ENCODE measurements around the gene RPL21.
A peak's percentile ranks its signal among the peaks of the same experiment; 100 is the strongest.
"Not testable (repeated sequence)": the region's sequence is repeated elsewhere in the genome, so short reads cannot be mapped to it uniquely, and the experiment has no call there.

Gene RPL21

GRCh38 chr13:27251166-27252091 is at the start of gene RPL21:
RPL21 (plus strand) TSS chr13:27251558; CDS start chr13:27253777, 2,219 bp downstream.
- Histone ChIP-seq H3K36me3 (ENCODE audit: control insufficient read depth, insufficient read depth, low read length) (peaks cover 7% of the 10 kb centered on the region), H3K27ac (ENCODE audit: low read depth, low read length) (peak within 1 kb of the TSS; percentile 97), H3K4me1 (ENCODE audit: control insufficient read depth, insufficient read depth, low read length) (peaks cover 18% of the 10 kb centered on the region), H3K4me3 (ENCODE audit: low read length) (peak within 1 kb of the TSS; percentile 82), H3K9ac (ENCODE audit: low read length) (peak within 1 kb of the TSS; percentile 97), H3K27me3 (ENCODE audit: control insufficient read depth, insufficient read depth, low read length) (no peaks in the 10 kb centered on the region)

GRCh38 chr13:27201661-27202060 is 49.7 kb upstream of the RPL21 start:
- Histone ChIP-seq H3K27ac (ENCODE audit: low read depth, low read length) (no peak overlapping the region), H3K9ac (ENCODE audit: low read length) (no peak overlapping the region), H3K4me3 (ENCODE audit: low read length) (no peak overlapping the region), H3K4me1 (ENCODE audit: control insufficient read depth, insufficient read depth, low read length) (no peaks in the 10 kb centered on the region), H3K27me3 (ENCODE audit: control insufficient read depth, insufficient read depth, low read length) (no peaks in the 10 kb centered on the region), H3K36me3 (ENCODE audit: control insufficient read depth, insufficient read depth, low read length) (no peaks in the 10 kb centered on the region)

DNA sequence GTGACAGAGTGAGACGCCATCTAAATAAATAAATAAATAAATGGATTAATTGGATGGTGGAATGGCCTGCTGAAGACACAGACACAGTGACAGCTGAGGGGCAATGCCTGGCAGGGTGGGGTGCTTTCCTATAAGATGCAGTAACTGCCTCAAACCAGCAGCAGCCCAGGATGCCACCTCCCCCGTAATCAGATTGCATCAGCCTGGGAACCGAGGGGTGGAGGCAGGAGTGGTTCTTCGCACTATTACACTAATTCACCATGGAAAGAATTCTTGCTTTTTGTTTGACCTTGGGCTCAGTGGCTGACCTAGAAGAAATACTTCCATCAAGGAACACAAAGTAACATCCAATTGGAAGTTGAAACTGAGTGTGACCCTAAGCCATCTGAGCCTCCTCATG is 48.2 kb upstream of the RPL21 start:
- Histone ChIP-seq H3K36me3 (ENCODE audit: control insufficient read depth, insufficient read depth, low read length) (no peaks in the 10 kb centered on the region), H3K27me3 (ENCODE audit: control insufficient read depth, insufficient read depth, low read length) (no peaks in the 10 kb centered on the region), H3K4me1 (ENCODE audit: control insufficient read depth, insufficient read depth, low read length) (no peaks in the 10 kb centered on the region), H3K27ac (ENCODE audit: low read depth, low read length) (no peak overlapping the region), H3K4me3 (ENCODE audit: low read length) (no peak overlapping the region), H3K9ac (ENCODE audit: low read length) (no peak overlapping the region)

DNA sequence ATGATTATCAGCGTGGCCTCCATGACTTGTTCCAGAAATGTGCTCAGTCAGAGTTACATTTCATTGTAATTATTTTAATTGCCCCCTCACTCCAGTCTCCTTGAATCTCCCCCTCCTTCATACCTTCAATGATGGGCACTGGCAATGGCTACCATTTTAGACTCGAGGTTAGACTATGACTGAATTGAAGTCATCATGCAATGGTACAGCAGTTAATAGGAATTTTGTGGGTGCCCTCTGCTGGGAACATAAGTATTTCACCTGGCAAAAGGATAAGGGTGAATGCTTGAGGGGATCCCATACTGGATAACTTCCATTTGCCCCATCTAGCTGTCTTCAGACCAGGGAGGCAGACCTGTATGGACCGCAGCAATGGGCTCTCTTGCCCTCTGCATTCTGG is 47.5 kb upstream of the RPL21 start:
- Histone ChIP-seq H3K27ac (ENCODE audit: low read depth, low read length) (no peak overlapping the region), H3K27me3 (ENCODE audit: control insufficient read depth, insufficient read depth, low read length) (no peaks in the 10 kb centered on the region), H3K9ac (ENCODE audit: low read length) (no peak overlapping the region), H3K36me3 (ENCODE audit: control insufficient read depth, insufficient read depth, low read length) (no peaks in the 10 kb centered on the region), H3K4me3 (ENCODE audit: low read length) (no peak overlapping the region), H3K4me1 (ENCODE audit: control insufficient read depth, insufficient read depth, low read length) (no peaks in the 10 kb centered on the region)

- Histone ChIP-seq H3K27ac (ENCODE audit: low read depth, low read length) (no peak overlapping the region), H3K27me3 (ENCODE audit: control insufficient read depth, insufficient read depth, low read length) (no peaks in the 10 kb centered on the region), H3K9ac (ENCODE audit: low read length) (no peak overlapping the region)
Observed at GRCh38 chr13:27208514-27208913, 42.8 kb upstream of the RPL21 start.

DNA sequence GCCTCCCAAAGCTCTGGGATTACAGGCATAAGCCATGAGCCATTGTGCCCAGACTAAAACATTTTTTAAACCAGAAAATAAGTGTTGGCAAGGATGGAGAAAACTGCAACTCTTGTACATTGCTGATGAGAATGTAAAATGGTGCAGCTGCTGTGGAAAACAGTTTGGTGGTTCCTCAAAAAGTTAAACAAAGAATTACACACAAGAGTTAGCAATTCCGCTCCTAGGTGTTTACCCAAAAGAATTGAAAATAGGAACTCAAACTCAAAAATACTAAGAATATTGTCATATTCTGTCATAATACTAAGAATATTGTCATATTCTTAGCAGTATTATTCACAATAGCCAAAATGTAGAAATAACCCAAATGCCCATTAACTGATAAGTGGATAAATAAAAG is 40.1 kb upstream of the RPL21 start:
- H3K4me1 ChIP-seq (ENCODE audit: control insufficient read depth, insufficient read depth, low read length): no peaks in the 10 kb centered on the region
- no peaks in the 10 kb centered on the region for H3K27me3 ChIP-seq (ENCODE audit: control insufficient read depth, insufficient read depth, low read length)
- H3K27ac ChIP-seq (ENCODE audit: low read depth, low read length): no peak overlapping the region
- no peak overlapping the region for H3K9ac ChIP-seq (ENCODE audit: low read length)
- no peak overlapping the region for H3K4me3 ChIP-seq (ENCODE audit: low read length)
- no peaks in the 10 kb centered on the region for H3K36me3 ChIP-seq (ENCODE audit: control insufficient read depth, insufficient read depth, low read length)

More at GRCh38 chr13:27208514-27208913, 42.8 kb upstream of the RPL21 start:
- no peaks in the 10 kb centered on the region for H3K4me1 ChIP-seq (ENCODE audit: control insufficient read depth, insufficient read depth, low read length)
- no peaks in the 10 kb centered on the region for H3K36me3 ChIP-seq (ENCODE audit: control insufficient read depth, insufficient read depth, low read length)
- H3K4me3 ChIP-seq (ENCODE audit: low read length): no peak overlapping the region

GRCh38 chr13:27211771-27212364 is 39.5 kb upstream of the RPL21 start:
- H3K9ac ChIP-seq (ENCODE audit: low read length): no peak overlapping the region
- no peaks in the 10 kb centered on the region for H3K36me3 ChIP-seq (ENCODE audit: control insufficient read depth, insufficient read depth, low read length)
- no peak overlapping the region for H3K27ac ChIP-seq (ENCODE audit: low read depth, low read length)
- no peak overlapping the region for H3K4me3 ChIP-seq (ENCODE audit: low read length)
- no peaks in the 10 kb centered on the region for H3K4me1 ChIP-seq (ENCODE audit: control insufficient read depth, insufficient read depth, low read length)
- H3K27me3 ChIP-seq (ENCODE audit: control insufficient read depth, insufficient read depth, low read length): no peaks in the 10 kb centered on the region

DNA sequence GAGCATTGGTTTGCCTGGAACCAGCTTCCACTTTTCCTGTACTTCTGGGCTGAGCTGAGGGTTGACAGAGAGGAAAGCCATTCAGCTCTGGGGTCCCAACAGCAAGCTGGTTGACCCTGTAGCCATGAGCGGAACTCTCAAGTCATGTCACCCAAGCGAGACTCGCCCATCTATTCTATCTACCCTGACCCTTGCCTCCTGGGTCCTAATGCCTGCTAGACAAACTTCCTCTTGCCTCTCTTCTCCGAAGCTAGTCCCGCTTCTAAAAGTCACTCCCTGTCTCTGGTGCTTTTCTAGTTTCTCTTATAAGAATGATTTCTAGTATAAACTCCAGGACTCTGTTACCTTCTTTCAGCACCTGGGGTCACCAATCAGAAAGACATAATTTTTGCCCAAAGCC is 38.0 kb upstream of the RPL21 start:
- H3K4me1 ChIP-seq (ENCODE audit: control insufficient read depth, insufficient read depth, low read length); H3K36me3 ChIP-seq (ENCODE audit: control insufficient read depth, insufficient read depth, low read length); H3K27me3 ChIP-seq (ENCODE audit: control insufficient read depth, insufficient read depth, low read length); H3K27ac ChIP-seq (ENCODE audit: low read depth, low read length); H3K4me3 ChIP-seq (ENCODE audit: low read length); H3K9ac ChIP-seq (ENCODE audit: low read length): not testable (repeated sequence)

- H3K36me3 ChIP-seq (ENCODE audit: control insufficient read depth, insufficient read depth, low read length); H3K9ac ChIP-seq (ENCODE audit: low read length); H3K27me3 ChIP-seq (ENCODE audit: control insufficient read depth, insufficient read depth, low read length); H3K27ac ChIP-seq (ENCODE audit: low read depth, low read length); H3K4me3 ChIP-seq (ENCODE audit: low read length); H3K4me1 ChIP-seq (ENCODE audit: control insufficient read depth, insufficient read depth, low read length): not testable (repeated sequence)
Observed at GRCh38 chr13:27217791-27218190, 33.6 kb upstream of the RPL21 start.

DNA sequence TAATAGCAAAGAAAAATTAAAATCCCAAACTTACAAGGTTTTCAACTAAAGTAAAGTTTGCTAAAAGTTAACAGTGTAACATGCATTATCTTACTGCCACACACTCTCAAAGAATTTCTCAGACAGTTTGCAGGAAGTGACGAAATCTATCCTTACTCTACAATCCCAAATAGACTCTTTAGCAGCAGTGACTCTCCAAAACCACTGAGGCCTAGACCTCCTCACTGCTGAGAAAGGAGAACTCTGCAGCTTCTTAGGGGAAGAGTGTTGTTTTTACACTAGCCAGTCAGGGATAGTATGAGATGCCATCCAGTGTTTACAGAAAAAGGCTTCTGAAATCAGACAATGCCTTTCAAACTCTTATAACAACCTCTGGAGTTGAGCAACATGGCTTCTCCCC is 32.5 kb upstream of the RPL21 start:
- not testable (repeated sequence) for H3K27ac ChIP-seq (ENCODE audit: low read depth, low read length); H3K9ac ChIP-seq (ENCODE audit: low read length); H3K4me3 ChIP-seq (ENCODE audit: low read length); H3K27me3 ChIP-seq (ENCODE audit: control insufficient read depth, insufficient read depth, low read length); H3K4me1 ChIP-seq (ENCODE audit: control insufficient read depth, insufficient read depth, low read length); H3K36me3 ChIP-seq (ENCODE audit: control insufficient read depth, insufficient read depth, low read length)

GRCh38 chr13:27219611-27220010 is 31.7 kb upstream of the RPL21 start:
- Histone ChIP-seq H3K4me3 (ENCODE audit: low read length) (no peak overlapping the region), H3K36me3 (ENCODE audit: control insufficient read depth, insufficient read depth, low read length) (no peaks in the 10 kb centered on the region)

DNA sequence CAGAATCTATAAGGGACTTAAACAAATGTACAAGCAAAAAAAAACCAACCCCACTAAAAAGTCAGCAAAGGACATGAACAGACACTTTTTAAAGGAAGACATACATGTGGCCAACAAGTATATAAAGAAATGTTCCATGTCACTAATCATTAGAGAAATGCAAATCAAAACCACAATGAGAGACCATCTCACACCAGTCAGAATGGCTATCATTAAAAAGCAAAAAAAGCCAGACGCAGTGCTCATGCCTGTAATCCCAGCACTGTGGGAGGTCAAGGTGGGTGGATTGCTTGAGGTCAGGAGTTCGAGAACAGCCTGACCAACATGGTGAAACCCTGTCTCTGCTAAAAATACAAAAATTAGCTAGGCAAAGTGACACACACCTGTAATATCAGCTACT is 29.3 kb upstream of the RPL21 start:
- not testable (repeated sequence) for H3K36me3 ChIP-seq (ENCODE audit: control insufficient read depth, insufficient read depth, low read length); H3K27ac ChIP-seq (ENCODE audit: low read depth, low read length); H3K27me3 ChIP-seq (ENCODE audit: control insufficient read depth, insufficient read depth, low read length); H3K4me3 ChIP-seq (ENCODE audit: low read length); H3K9ac ChIP-seq (ENCODE audit: low read length); H3K4me1 ChIP-seq (ENCODE audit: control insufficient read depth, insufficient read depth, low read length)

More at GRCh38 chr13:27219611-27220010, 31.7 kb upstream of the RPL21 start:
- H3K27ac ChIP-seq (ENCODE audit: low read depth, low read length): no peak overlapping the region
- H3K4me1 ChIP-seq (ENCODE audit: control insufficient read depth, insufficient read depth, low read length): no peaks in the 10 kb centered on the region
- H3K27me3 ChIP-seq (ENCODE audit: control insufficient read depth, insufficient read depth, low read length): no peaks in the 10 kb centered on the region
- H3K9ac ChIP-seq (ENCODE audit: low read length): no peak overlapping the region

- Histone ChIP-seq H3K4me1 (ENCODE audit: control insufficient read depth, insufficient read depth, low read length) (no peaks in the 10 kb centered on the region), H3K27ac (ENCODE audit: low read depth, low read length) (no peak overlapping the region), H3K4me3 (ENCODE audit: low read length) (no peak overlapping the region), H3K36me3 (ENCODE audit: control insufficient read depth, insufficient read depth, low read length) (no peaks in the 10 kb centered on the region), H3K9ac (ENCODE audit: low read length) (no peak overlapping the region), H3K27me3 (ENCODE audit: control insufficient read depth, insufficient read depth, low read length) (no peaks in the 10 kb centered on the region)
Observed at GRCh38 chr13:27226991-27227390, 24.4 kb upstream of the RPL21 start.
